ENCODE results near the gene SACS. TPM values are rescaled to one million over a fixed set of nuclear protein-coding genes. Genes with fewer than 3 reads are reported as not detected.

SACS gene
- total and polyA plus RNA-seq, 2 of the 8 experiments (the other 6 are each of a cell fraction or from before 2014, with no cell fraction given): 11.0 to 54.2 TPM

DNA sequence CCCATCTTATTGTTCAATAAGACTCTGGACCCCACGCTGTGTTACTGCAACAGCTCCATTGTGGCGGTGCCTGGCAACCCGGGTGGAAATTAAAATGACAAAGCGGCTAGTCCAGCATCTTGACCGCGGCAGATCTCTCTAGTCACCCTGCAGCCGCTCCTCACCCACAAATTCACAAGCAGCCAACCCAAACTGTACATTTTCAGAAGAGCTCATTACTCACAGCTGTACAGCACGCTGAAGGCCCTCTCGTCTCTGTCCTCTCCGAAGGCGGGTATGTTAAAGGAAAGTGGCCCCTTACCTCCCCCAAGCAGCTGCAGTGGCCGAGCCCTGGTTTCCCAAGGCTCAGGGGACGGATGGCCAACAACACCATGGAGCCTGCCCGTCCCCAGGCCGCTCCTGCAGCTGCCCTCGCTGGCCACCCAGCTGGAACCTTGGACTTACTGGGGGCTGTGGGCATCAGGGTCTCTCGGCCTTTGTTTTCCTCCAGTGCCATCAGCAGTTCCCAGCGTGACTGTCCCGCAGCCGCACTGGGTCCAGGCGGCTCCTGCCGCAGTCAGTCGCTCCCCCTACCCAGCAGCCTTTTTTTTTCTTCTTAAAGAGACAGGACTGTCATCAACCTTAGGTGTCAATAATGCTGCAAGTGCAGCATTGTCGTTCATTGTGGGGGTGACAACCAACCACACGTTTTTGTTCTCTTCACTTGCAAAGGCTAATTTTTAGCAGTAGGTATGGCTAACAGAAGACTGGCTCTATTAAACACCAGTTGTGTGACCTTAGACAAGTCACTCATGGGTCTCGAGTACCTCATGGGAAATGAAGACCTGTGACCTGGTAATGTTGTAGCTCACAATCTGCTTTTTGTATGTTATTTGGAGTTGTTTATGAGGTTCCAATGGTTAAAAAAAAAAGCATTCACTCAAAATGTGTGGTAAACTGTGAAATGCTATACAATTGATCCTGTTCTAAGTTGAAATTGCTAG, at the start of gene SACS (continued):
- TF ChIP-seq, protein P1, sequence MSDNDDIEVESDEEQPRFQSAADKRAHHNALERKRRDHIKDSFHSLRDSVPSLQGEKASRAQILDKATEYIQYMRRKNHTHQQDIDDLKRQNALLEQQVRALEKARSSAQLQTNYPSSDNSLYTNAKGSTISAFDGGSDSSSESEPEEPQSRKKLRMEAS (IDR thresholded peaks at IDR 0.05): peak; percentile 30; the same call in 1 of the 2 replicates
- TF ChIP-seq CTBP2 (IDR thresholded peaks at IDR 0.05; ENCODE audit: borderline replicate concordance, insufficient read depth, insufficient read length, low read length) (peak; percentile 71), BCL11A (IDR thresholded peaks at IDR 0.05; ENCODE audit: low read depth in 2 of 2, low read length in 2 of 2) (no peak), TCF12 (IDR thresholded peaks at IDR 0.05; ENCODE audit: low read depth, low read length) (no peak)

Data from H1 (cell line).